SK-N-MC (cell line): ENCODE results near the gene TSSK6.

ENCODE experiments used
- DNase-seq: peaks from one replicate; pipeline ENCODE4 v3.0.0-alpha.2; 2011; ENCODE audit warnings: low read depth, low spot score
- H3K27ac ChIP-seq: fragments of 200-600 bp; sonication (generic); 2 replicates; pipeline ENCODE4 v1.5.1; 2016; ENCODE audit warnings: mixed run types
- H3K36me3 ChIP-seq: fragments of 200-600 bp; sonication (generic); 2 replicates; pipeline ENCODE4 v1.6.1; 2017; ENCODE audit warnings: antibody characterized with exemption, low read length, mixed read lengths; ENCODE audit not compliant: insufficient read depth
- H3K4me3 ChIP-seq: fragments of 200-600 bp; sonication (generic); 2 replicates; pipeline ENCODE4 v1.5.1; 2016
- H3K9ac ChIP-seq: fragments of 200-600 bp; sonication (generic); 2 replicates; pipeline ENCODE4 v1.8.0; 2017; ENCODE audit warnings: mixed run types, mixed read lengths; ENCODE audit not compliant: insufficient read length
- H3K9me3 ChIP-seq: fragments of 200-600 bp; sonication (generic); 2 replicates; pipeline ENCODE4 v1.6.1; 2017; ENCODE audit warnings: low read depth, mild to moderate bottlenecking, antibody characterized with exemption, low read length, moderate library complexity, mixed read lengths
- EZH2 ChIP-seq: fragments of 200-600 bp; sonication (generic); IDR thresholded peaks from one replicate; pipeline ENCODE4 v1.6.1; 2017; ENCODE audit warnings: antibody characterized with exemption
- FOXP2 ChIP-seq: optimal IDR thresholded peaks from 2 replicates; pipeline ENCODE3; 2011; ENCODE audit warnings: mild to moderate bottlenecking, moderate library complexity; ENCODE audit not compliant: insufficient read depth; ENCODE audit errors: extremely low read length, control extremely low read depth
- POLR2AphosphoS5 ChIP-seq: IDR thresholded peaks from 2 replicates; pipeline ENCODE4 v1.6.1; 2012; ENCODE audit warnings: mild to moderate bottlenecking, low read depth, low read length, borderline replicate concordance

The TSSK6 gene

GRCh38 chr19:19535311-19536191 is 20.2 kb upstream of the TSSK6 start:
- no peak overlapping the region for H3K9ac ChIP-seq
- no peak for TF ChIP-seq EZH2
- TF ChIP-seq POLR2AphosphoS5: no peak
- no peak for TF ChIP-seq FOXP2

GRCh38 chr19:19534556-19535265 is 19.4 kb upstream of the TSSK6 start:
- Histone ChIP-seq H3K4me3 (no peak overlapping the region), H3K9ac (no peak overlapping the region), H3K36me3 (no peaks in the 10 kb centered on the region), H3K9me3 (no peaks in the 10 kb centered on the region), H3K27ac (no peak overlapping the region)
- no peak for DNase-seq
- TF ChIP-seq POLR2AphosphoS5: no peak
- no peak for TF ChIP-seq EZH2
- TF ChIP-seq FOXP2: no peak

More at GRCh38 chr19:19535311-19536191, 20.2 kb upstream of the TSSK6 start:
- Histone ChIP-seq H3K36me3 (no peaks in the 10 kb centered on the region), H3K4me3 (no peak overlapping the region), H3K9me3 (no peaks in the 10 kb centered on the region), H3K27ac (no peak overlapping the region)
- DNase-seq: no peak

GRCh38 chr19:19533841-19534240 is 18.5 kb upstream of the TSSK6 start:
- no peak for DNase-seq
- no peaks in the 10 kb centered on the region for H3K9me3 ChIP-seq
- no peaks in the 10 kb centered on the region for H3K36me3 ChIP-seq
- no peak overlapping the region for H3K9ac ChIP-seq
- H3K27ac ChIP-seq: no peak overlapping the region
- TF ChIP-seq EZH2 (no peak), POLR2AphosphoS5 (no peak), FOXP2 (no peak)
- no peak overlapping the region for H3K4me3 ChIP-seq

GRCh38 chr19:19532806-19533701 is 17.7 kb upstream of the TSSK6 start:
- Histone ChIP-seq H3K27ac (no peak overlapping the region), H3K9ac (no peak overlapping the region)

GRCh38 chr19:19531951-19532805 is 16.8 kb upstream of the TSSK6 start:
- Histone ChIP-seq H3K9ac (no peak overlapping the region), H3K36me3 (peaks cover 8% of the 10 kb centered on the region; the same call in 1 of the 2 replicates), H3K4me3 (no peak overlapping the region), H3K27ac (no peak overlapping the region), H3K9me3 (no peaks in the 10 kb centered on the region)
- DNase-seq: no peak
- TF ChIP-seq FOXP2 (no peak), POLR2AphosphoS5 (peak; percentile 37; the same call in 1 of the 2 replicates)

More at GRCh38 chr19:19532806-19533701, 17.7 kb upstream of the TSSK6 start:
- TF ChIP-seq EZH2 (no peak), POLR2AphosphoS5 (no peak), FOXP2 (no peak)
- Histone ChIP-seq H3K9me3 (no peaks in the 10 kb centered on the region), H3K36me3 (no peaks in the 10 kb centered on the region; the same call in 1 of the 2 replicates), H3K4me3 (no peak overlapping the region)
- DNase-seq: no peak

GRCh38 chr19:19530889-19531288 is 15.5 kb upstream of the TSSK6 start:
- no peak for TF ChIP-seq FOXP2
- TF ChIP-seq POLR2AphosphoS5: no peak
- TF ChIP-seq EZH2: no peak
- Histone ChIP-seq H3K36me3 (peaks cover 11% of the 10 kb centered on the region; the same call in 1 of the 2 replicates), H3K4me3 (no peak overlapping the region), H3K9me3 (no peaks in the 10 kb centered on the region), H3K27ac (no peak overlapping the region), H3K9ac (no peak overlapping the region)
- DNase-seq: no peak

- H3K4me3 ChIP-seq: no peak overlapping the region
- H3K9me3 ChIP-seq: no peaks in the 10 kb centered on the region
- DNase-seq: no peak
- H3K9ac ChIP-seq: no peak overlapping the region
- H3K36me3 ChIP-seq: peaks cover 12% of the 10 kb centered on the region; the same call in 1 of the 2 replicates
- TF ChIP-seq EZH2: no peak
- no peak overlapping the region for H3K27ac ChIP-seq
Observed at GRCh38 chr19:19530423-19530804, 15.1 kb upstream of the TSSK6 start.
